ENCODE measurements around the gene ERMAP. TPM values are rescaled to one million over a fixed set of nuclear protein-coding genes. Genes with fewer than 3 reads are reported as not detected.
A peak's percentile ranks its signal among the peaks of the same experiment; 100 is the strongest.

ERMAP gene
- polyA plus RNA-seq, 1 experiment = 24.4 TPM

- POLR2A ChIA-PET = interaction anchor here (0.6 kb wide), 1 partner anchor 31 kb away, joined by 9 read pairs; no protein-coding TSS in a partner anchor
- Histone ChIP-seq H3K4me3 (ENCODE audit: low read depth, low read length) (no peak overlapping the region), H3K27me3 (ENCODE audit: control insufficient read depth, insufficient read depth, low read length) (no peaks in the 10 kb centered on the region), H3K36me3 (ENCODE audit: control insufficient read depth, insufficient read depth, low read length) (no peaks in the 10 kb centered on the region)
- DNase-seq (ENCODE audit: low read depth) = peak; percentile 84
- CTCF ChIA-PET = no interaction called here
- TF ChIP-seq CTCF (IDR thresholded peaks at IDR 0.05; ENCODE audit: insufficient read depth, low read depth, low read length) = no peak
Measured at GRCh38 chr1:42822800-42823392, 6.0 kb downstream of the ERMAP start.

- no peak for DNase-seq (ENCODE audit: low read depth)
- H3K36me3 ChIP-seq (ENCODE audit: control insufficient read depth, insufficient read depth, low read length) = no peaks in the 10 kb centered on the region
- no peak overlapping the region for H3K4me3 ChIP-seq (ENCODE audit: low read depth, low read length)
- TF ChIP-seq CTCF (IDR thresholded peaks at IDR 0.05; ENCODE audit: insufficient read depth, low read depth, low read length) = no peak
- no peaks in the 10 kb centered on the region for H3K27me3 ChIP-seq (ENCODE audit: control insufficient read depth, insufficient read depth, low read length)
- ChIA-PET POLR2A (no interaction called here), CTCF (interaction anchor here (0.8 to 1.1 kb wide), 2 partner anchors 10 to 98 kb away, joined by 3 read pairs; no protein-coding TSS in a partner anchor)
Measured at GRCh38 chr1:42824481-42825035, 7.6 kb downstream of the ERMAP start.

- CTCF ChIA-PET = interaction anchor here (0.8 to 1.1 kb wide), 2 partner anchors 9 to 97 kb away, joined by 3 read pairs; no protein-coding TSS in a partner anchor
- no peak for TF ChIP-seq CTCF (IDR thresholded peaks at IDR 0.05; ENCODE audit: insufficient read depth, low read depth, low read length)
- no peak overlapping the region for H3K4me3 ChIP-seq (ENCODE audit: low read depth, low read length)
- peaks cover 2% of the 10 kb centered on the region for H3K36me3 ChIP-seq (ENCODE audit: control insufficient read depth, insufficient read depth, low read length)
- DNase-seq (ENCODE audit: low read depth) = no peak
- no peaks in the 10 kb centered on the region for H3K27me3 ChIP-seq (ENCODE audit: control insufficient read depth, insufficient read depth, low read length)
- POLR2A ChIA-PET = no interaction called here
Measured at GRCh38 chr1:42825036-42825851, 8.3 kb downstream of the ERMAP start.

- ChIA-PET CTCF (interaction anchor here (1.0 to 1.6 kb wide), 3 partner anchors 10 to 83 kb away, joined by 3 to 4 read pairs (median 3); no protein-coding TSS in a partner anchor), POLR2A (no interaction called here)
- Histone ChIP-seq H3K36me3 (ENCODE audit: control insufficient read depth, insufficient read depth, low read length) (peaks cover 8% of the 10 kb centered on the region), H3K27me3 (ENCODE audit: control insufficient read depth, insufficient read depth, low read length) (no peaks in the 10 kb centered on the region), H3K4me3 (ENCODE audit: low read depth, low read length) (no peak overlapping the region)
- DNase-seq (ENCODE audit: low read depth) = no peak
- no peak for TF ChIP-seq CTCF (IDR thresholded peaks at IDR 0.05; ENCODE audit: insufficient read depth, low read depth, low read length)
Measured at GRCh38 chr1:42830631-42831030, 13.7 kb downstream of the ERMAP start.

- Histone ChIP-seq H3K36me3 (ENCODE audit: control insufficient read depth, insufficient read depth, low read length) (peaks cover 8% of the 10 kb centered on the region), H3K27me3 (ENCODE audit: control insufficient read depth, insufficient read depth, low read length) (no peaks in the 10 kb centered on the region), H3K4me3 (ENCODE audit: low read depth, low read length) (no peak overlapping the region)
- no peak for TF ChIP-seq CTCF (IDR thresholded peaks at IDR 0.05; ENCODE audit: insufficient read depth, low read depth, low read length)
- DNase-seq (ENCODE audit: low read depth) = no peak
- ChIA-PET CTCF (interaction anchor here (0.6 to 1.4 kb wide), 3 partner anchors 27 to 82 kb away, joined by 3 read pairs; no protein-coding TSS in a partner anchor), POLR2A (no interaction called here)
Measured at GRCh38 chr1:42831273-42831672, 14.4 kb downstream of the ERMAP start.

All from BJ (cell line).